GM12873 (cell line): Measurements from ENCODE around the gene RRP8.

Source experiments
- TF ChIP-seq, protein P1 (sequence below): IDR thresholded peaks from 2 replicates; pipeline ENCODE4 v1.5.1; 2012; ENCODE audit warnings: low read depth, mild to moderate bottlenecking, moderate library complexity, low read length, control low read depth; ENCODE audit not compliant: insufficient read depth; ENCODE audit errors: missing control alignments

Gene RRP8

DNA sequence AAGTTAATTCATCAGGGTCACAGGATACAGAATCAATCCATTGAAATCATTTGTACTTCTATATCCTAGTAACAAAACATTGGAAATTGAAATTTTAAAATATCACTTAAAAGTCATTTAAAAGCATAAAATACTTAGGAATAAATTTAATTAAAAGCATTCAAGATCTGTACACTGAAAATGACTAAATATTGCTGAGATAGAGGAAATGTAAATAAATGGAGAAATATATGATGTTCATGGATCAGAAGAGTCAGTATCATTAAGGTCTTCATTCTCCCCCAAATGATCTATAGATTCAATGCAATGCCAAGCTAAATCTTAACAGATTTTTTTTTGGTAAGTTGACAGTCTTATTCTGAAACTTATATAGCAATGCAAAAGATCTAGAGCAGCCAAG is 49.8 kb downstream of the RRP8 start:
- TF ChIP-seq, protein P1, sequence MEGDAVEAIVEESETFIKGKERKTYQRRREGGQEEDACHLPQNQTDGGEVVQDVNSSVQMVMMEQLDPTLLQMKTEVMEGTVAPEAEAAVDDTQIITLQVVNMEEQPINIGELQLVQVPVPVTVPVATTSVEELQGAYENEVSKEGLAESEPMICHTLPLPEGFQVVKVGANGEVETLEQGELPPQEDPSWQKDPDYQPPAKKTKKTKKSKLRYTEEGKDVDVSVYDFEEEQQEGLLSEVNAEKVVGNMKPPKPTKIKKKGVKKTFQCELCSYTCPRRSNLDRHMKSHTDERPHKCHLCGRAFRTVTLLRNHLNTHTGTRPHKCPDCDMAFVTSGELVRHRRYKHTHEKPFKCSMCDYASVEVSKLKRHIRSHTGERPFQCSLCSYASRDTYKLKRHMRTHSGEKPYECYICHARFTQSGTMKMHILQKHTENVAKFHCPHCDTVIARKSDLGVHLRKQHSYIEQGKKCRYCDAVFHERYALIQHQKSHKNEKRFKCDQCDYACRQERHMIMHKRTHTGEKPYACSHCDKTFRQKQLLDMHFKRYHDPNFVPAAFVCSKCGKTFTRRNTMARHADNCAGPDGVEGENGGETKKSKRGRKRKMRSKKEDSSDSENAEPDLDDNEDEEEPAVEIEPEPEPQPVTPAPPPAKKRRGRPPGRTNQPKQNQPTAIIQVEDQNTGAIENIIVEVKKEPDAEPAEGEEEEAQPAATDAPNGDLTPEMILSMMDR = no peak

DNA sequence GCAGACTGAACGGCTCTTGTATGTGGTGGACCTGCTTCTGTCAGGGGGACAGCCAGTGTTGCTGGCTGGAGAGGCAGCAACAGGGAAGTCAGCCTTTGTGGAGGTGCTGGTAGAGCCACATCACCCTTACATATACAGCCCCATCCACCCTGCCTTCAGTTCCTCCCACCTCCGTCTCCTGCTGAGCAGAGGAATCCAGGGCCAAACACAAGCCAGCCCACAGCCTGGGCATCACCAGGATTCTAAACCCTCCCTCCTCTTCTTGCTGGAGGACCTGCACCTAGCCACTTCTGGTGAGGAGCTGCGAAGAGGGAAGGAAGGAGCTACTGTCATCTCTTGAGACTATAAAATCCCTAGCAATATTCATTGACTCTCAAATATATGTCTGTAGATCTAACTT is 54.8 kb downstream of the RRP8 start:
- TF ChIP-seq, protein P1 = no peak

DNA sequence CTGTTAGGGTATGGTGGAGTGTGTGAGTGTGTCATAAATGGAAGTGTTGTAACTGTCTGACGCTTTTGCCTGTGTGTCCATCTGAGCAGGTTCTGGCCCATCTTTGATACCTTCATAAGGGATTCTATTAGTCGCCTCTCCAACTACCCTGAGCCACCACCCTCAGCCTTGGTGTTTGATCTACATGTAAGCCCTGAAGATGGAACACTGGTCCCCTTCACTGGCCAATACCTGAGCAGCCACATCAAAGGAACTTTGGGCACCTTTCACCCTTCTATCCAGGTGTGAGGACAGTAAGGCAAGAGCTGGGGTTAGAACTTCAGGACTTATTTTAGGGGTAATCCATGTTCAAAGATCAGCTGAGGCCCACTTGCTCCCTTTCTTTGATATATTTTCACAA is 55.3 kb downstream of the RRP8 start:
- TF ChIP-seq, protein P1 = no peak

DNA sequence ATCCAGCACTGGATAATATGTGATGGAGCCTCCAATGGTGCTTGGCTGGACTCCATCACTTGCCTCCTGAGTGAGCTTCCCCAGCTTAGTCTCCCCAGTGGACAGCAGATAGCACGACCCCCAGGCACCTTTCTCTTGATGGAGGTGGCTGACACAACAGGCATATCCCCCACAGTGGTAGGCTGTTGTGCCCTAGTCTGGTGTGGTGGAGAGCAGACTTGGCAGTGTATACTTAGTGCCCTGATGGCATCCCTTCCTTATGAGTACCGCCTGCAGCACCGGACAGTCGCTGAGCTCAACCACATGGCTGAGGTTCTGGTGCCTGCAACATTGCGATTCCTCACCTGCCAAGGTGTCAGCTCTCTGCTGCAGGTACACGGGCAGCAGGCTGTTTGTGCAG is 56.2 kb downstream of the RRP8 start:
- TF ChIP-seq, protein P1 = no peak

DNA sequence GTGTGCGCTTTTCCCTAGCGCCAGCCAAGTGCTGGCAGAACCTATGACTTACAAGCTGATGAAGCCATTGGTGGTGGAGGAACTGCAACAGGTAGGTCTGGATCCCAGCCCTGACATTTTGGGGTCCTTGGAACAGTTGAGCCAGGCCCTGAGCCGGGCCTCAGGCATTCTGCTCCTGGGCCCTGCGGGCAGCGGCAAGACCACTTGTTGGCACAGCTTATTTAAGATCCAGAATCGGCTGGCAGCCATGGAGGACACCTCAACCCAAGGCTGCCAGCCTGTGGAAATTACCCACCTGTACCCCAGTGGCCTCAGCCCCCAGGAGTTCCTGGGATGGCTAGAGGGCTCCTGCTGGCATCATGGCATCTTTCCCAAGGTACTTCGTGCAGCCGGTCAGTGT is 56.7 kb downstream of the RRP8 start:
- TF ChIP-seq, protein P1 = no peak

DNA sequence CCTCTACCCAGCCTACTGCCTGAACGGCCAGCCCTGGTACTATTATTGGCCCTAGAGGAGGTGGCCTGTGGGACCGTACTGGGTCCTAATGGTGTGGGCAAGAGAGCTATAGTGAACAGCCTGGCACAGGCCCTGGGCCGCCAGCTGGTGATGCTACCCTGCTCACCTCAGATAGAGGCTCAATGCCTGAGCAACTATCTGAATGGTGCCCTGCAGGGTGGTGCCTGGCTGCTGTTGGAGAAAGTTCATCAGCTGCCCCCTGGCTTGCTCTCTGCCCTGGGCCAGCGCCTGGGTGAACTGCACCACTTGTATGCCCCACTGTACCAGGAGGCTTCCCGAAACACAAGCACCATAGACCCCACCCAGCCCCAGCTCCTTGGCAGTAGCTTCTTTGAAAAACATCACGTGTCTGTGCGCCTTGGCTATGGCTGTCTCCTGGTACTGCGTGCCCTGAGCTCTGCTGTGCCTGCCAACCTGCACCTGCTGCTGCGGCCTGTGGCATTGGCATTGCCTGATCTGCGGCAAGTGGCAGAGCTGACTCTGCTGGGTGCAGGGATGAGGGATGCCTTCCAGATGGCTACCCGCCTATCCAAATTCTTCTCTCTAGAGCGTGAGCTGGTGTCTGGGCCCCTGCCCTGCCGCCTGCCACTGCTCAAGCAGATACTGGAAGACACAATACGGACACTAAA is 57.4 kb downstream of the RRP8 start:
- TF ChIP-seq, protein P1 = no peak
